Stimulated activated memory B cell treated with anti-CD40 and anti-IgM and Interleukin-4, amounts not matched to agents 10 μg/mL and 1 μg/mL and 100 μg/mL, for 72 hours (primary cell): ENCODE measurements around the gene CLEC4M.

Source experiments
- ATAC-seq: fragments of 150-1000 bp; cut with Tn5 transposase; 2 replicates; pipeline ENCODE4 v1.10.0; 2021
- H3K27ac Mint-ChIP-seq: one replicate; pipeline ENCODE4 v1.8.0; 2022; ENCODE audit warnings: mild to moderate bottlenecking, mixed read lengths
- H3K27me3 Mint-ChIP-seq: one replicate; pipeline ENCODE4 v1.8.0; 2022; ENCODE audit warnings: mixed read lengths
- H3K36me3 Mint-ChIP-seq: one replicate; pipeline ENCODE4 v1.8.0; 2022; ENCODE audit warnings: mixed read lengths
- H3K4me1 Mint-ChIP-seq: one replicate; pipeline ENCODE4 v1.8.0; 2022; ENCODE audit warnings: mixed read lengths
- H3K4me3 Mint-ChIP-seq: one replicate; pipeline ENCODE4 v1.8.0; 2022; ENCODE audit warnings: mild to moderate bottlenecking, moderate library complexity, mixed read lengths
- H3K9me3 Mint-ChIP-seq: one replicate; pipeline ENCODE4 v1.8.0; 2022; ENCODE audit warnings: mixed read lengths

The CLEC4M gene

GRCh38 chr19:7762719-7763293 lies at the start of gene CLEC4M:
Gene CLEC4M, plus strand, starts transcription at chr19:7763243. Its CDS starts 24 bp downstream, at chr19:7763267.
- H3K4me3 Mint-ChIP-seq: no peak within 1 kb of the TSS
- H3K36me3 Mint-ChIP-seq: peaks cover 4% of the 10 kb centered on the region
- H3K4me1 Mint-ChIP-seq: peaks cover 11% of the 10 kb centered on the region
- peaks cover 23% of the 10 kb centered on the region for H3K27me3 Mint-ChIP-seq
- H3K27ac Mint-ChIP-seq: peak within 1 kb of the TSS; percentile 33
- peaks cover 11% of the 10 kb centered on the region for H3K9me3 Mint-ChIP-seq
- ATAC-seq: no peak

GRCh38 chr19:7715671-7716070 lies 47.4 kb upstream of the CLEC4M start:
- peaks cover 55% of the 10 kb centered on the region for H3K4me1 Mint-ChIP-seq
- no peak for ATAC-seq
- peaks cover 4% of the 10 kb centered on the region for H3K9me3 Mint-ChIP-seq
- peak overlapping the region; percentile 78 for H3K27ac Mint-ChIP-seq
- H3K36me3 Mint-ChIP-seq: peaks cover 6% of the 10 kb centered on the region
- H3K4me3 Mint-ChIP-seq: no peak overlapping the region
- H3K27me3 Mint-ChIP-seq: no peaks in the 10 kb centered on the region

GRCh38 chr19:7716762-7717161 lies 46.3 kb upstream of the CLEC4M start:
- H3K4me3 Mint-ChIP-seq: no peak overlapping the region
- peak overlapping the region; percentile 78 for H3K27ac Mint-ChIP-seq
- H3K9me3 Mint-ChIP-seq: peaks cover 4% of the 10 kb centered on the region
- ATAC-seq: no peak
- H3K27me3 Mint-ChIP-seq: no peaks in the 10 kb centered on the region
- peaks cover 53% of the 10 kb centered on the region for H3K4me1 Mint-ChIP-seq
- peaks cover 6% of the 10 kb centered on the region for H3K36me3 Mint-ChIP-seq

- peak overlapping the region; percentile 50 for H3K4me3 Mint-ChIP-seq
- H3K36me3 Mint-ChIP-seq: peaks cover 6% of the 10 kb centered on the region
- no peaks in the 10 kb centered on the region for H3K27me3 Mint-ChIP-seq
- ATAC-seq: peak; percentile 67
- H3K4me1 Mint-ChIP-seq: peaks cover 67% of the 10 kb centered on the region
- peak overlapping the region; percentile 85 for H3K27ac Mint-ChIP-seq
- peaks cover 4% of the 10 kb centered on the region for H3K9me3 Mint-ChIP-seq
Observed at GRCh38 chr19:7718668-7719067, 44.4 kb upstream of the CLEC4M start.

GRCh38 chr19:7720351-7720750 lies 42.7 kb upstream of the CLEC4M start:
- Mint-ChIP-seq H3K9me3 (peaks cover 7% of the 10 kb centered on the region), H3K4me3 (no peak overlapping the region), H3K4me1 (peaks cover 51% of the 10 kb centered on the region), H3K27ac (peak overlapping the region; percentile 35), H3K27me3 (no peaks in the 10 kb centered on the region), H3K36me3 (peaks cover 6% of the 10 kb centered on the region)
- no peak for ATAC-seq

GRCh38 chr19:7722231-7722651 lies 40.8 kb upstream of the CLEC4M start:
- Mint-ChIP-seq H3K4me1 (peaks cover 47% of the 10 kb centered on the region), H3K4me3 (no peak overlapping the region), H3K27me3 (peaks cover 2% of the 10 kb centered on the region), H3K27ac (peak overlapping the region; percentile 74), H3K9me3 (peaks cover 3% of the 10 kb centered on the region), H3K36me3 (peaks cover 2% of the 10 kb centered on the region)
- peak; percentile 91 for ATAC-seq

GRCh38 chr19:7725791-7726190 lies 37.3 kb upstream of the CLEC4M start:
- Mint-ChIP-seq H3K27me3 (peaks cover 33% of the 10 kb centered on the region), H3K4me3 (no peak overlapping the region), H3K36me3 (peaks cover 5% of the 10 kb centered on the region)

GRCh38 chr19:7729211-7729610 lies 33.8 kb upstream of the CLEC4M start:
- Mint-ChIP-seq H3K36me3 (peaks cover 5% of the 10 kb centered on the region), H3K4me3 (peak overlapping the region; percentile 71), H3K27ac (peak overlapping the region; percentile 80), H3K4me1 (peaks cover 33% of the 10 kb centered on the region), H3K27me3 (peaks cover 39% of the 10 kb centered on the region), H3K9me3 (peaks cover 5% of the 10 kb centered on the region)
- no peak for ATAC-seq

More at GRCh38 chr19:7725791-7726190, 37.3 kb upstream of the CLEC4M start:
- ATAC-seq: no peak
- Mint-ChIP-seq H3K27ac (no peak overlapping the region), H3K9me3 (peaks cover 5% of the 10 kb centered on the region), H3K4me1 (peaks cover 53% of the 10 kb centered on the region)

GRCh38 chr19:7729831-7730285 lies 33.2 kb upstream of the CLEC4M start:
- H3K4me3 Mint-ChIP-seq: peak overlapping the region; percentile 71
- peaks cover 5% of the 10 kb centered on the region for H3K36me3 Mint-ChIP-seq
- H3K27ac Mint-ChIP-seq: peak overlapping the region; percentile 80
- peaks cover 3% of the 10 kb centered on the region for H3K9me3 Mint-ChIP-seq
- ATAC-seq: peak; percentile 50
- H3K4me1 Mint-ChIP-seq: peaks cover 37% of the 10 kb centered on the region
- peaks cover 39% of the 10 kb centered on the region for H3K27me3 Mint-ChIP-seq

GRCh38 chr19:7730286-7731217 lies 32.5 kb upstream of the CLEC4M start:
- peak; percentile 18 for ATAC-seq
- Mint-ChIP-seq H3K4me1 (peaks cover 34% of the 10 kb centered on the region), H3K27ac (peak overlapping the region; percentile 80), H3K36me3 (peaks cover 5% of the 10 kb centered on the region), H3K4me3 (peak overlapping the region; percentile 71), H3K27me3 (peaks cover 39% of the 10 kb centered on the region), H3K9me3 (peaks cover 3% of the 10 kb centered on the region)

- Mint-ChIP-seq H3K27ac (no peak overlapping the region), H3K36me3 (peaks cover 5% of the 10 kb centered on the region), H3K27me3 (peaks cover 41% of the 10 kb centered on the region), H3K4me3 (no peak overlapping the region), H3K9me3 (peaks cover 3% of the 10 kb centered on the region), H3K4me1 (peaks cover 30% of the 10 kb centered on the region)
- ATAC-seq: no peak
Observed at GRCh38 chr19:7731218-7731595, 31.8 kb upstream of the CLEC4M start.

GRCh38 chr19:7731615-7732014 lies 31.4 kb upstream of the CLEC4M start:
- H3K4me1 Mint-ChIP-seq: peaks cover 34% of the 10 kb centered on the region

GRCh38 chr19:7732045-7732444 lies 31.0 kb upstream of the CLEC4M start, which contains the start of gene CLEC4G:
Gene CLEC4G, minus strand, starts transcription at chr19:7732110. Its CDS starts 8 bp downstream, at chr19:7732102.
- H3K9me3 Mint-ChIP-seq: peaks cover 3% of the 10 kb centered on the region
- H3K4me3 Mint-ChIP-seq: no peak within 1 kb of the TSS
- peaks cover 49% of the 10 kb centered on the region for H3K27me3 Mint-ChIP-seq
- ATAC-seq: no peak
- H3K36me3 Mint-ChIP-seq: peaks cover 5% of the 10 kb centered on the region
- H3K27ac Mint-ChIP-seq: no peak within 1 kb of the TSS
- H3K4me1 Mint-ChIP-seq: peaks cover 35% of the 10 kb centered on the region

More at GRCh38 chr19:7731615-7732014, 31.4 kb upstream of the CLEC4M start:
- H3K9me3 Mint-ChIP-seq: peaks cover 3% of the 10 kb centered on the region
- H3K27ac Mint-ChIP-seq: no peak overlapping the region
- H3K36me3 Mint-ChIP-seq: peaks cover 5% of the 10 kb centered on the region
- no peak overlapping the region for H3K4me3 Mint-ChIP-seq
- H3K27me3 Mint-ChIP-seq: peaks cover 46% of the 10 kb centered on the region
- no peak for ATAC-seq

- Mint-ChIP-seq H3K27ac (no peak overlapping the region), H3K27me3 (peaks cover 36% of the 10 kb centered on the region), H3K9me3 (no peaks in the 10 kb centered on the region), H3K36me3 (no peaks in the 10 kb centered on the region), H3K4me3 (no peak overlapping the region), H3K4me1 (peaks cover 31% of the 10 kb centered on the region)
- no peak for ATAC-seq
Observed at GRCh38 chr19:7733376-7733775, 29.7 kb upstream of the CLEC4M start.
